Stimulated activated CD4-positive, alpha-beta T cell treated with anti-CD3 and anti-CD28 coated beads, Interleukin-4, amount 100 ng/mL, for 24 hours (primary cell): Measurements from ENCODE around the gene ENOX1.

Experiments
- DNase-seq: peaks from one replicate; pipeline ENCODE4 v3.0.0-alpha.2; 2020

The ENOX1 gene

DNA sequence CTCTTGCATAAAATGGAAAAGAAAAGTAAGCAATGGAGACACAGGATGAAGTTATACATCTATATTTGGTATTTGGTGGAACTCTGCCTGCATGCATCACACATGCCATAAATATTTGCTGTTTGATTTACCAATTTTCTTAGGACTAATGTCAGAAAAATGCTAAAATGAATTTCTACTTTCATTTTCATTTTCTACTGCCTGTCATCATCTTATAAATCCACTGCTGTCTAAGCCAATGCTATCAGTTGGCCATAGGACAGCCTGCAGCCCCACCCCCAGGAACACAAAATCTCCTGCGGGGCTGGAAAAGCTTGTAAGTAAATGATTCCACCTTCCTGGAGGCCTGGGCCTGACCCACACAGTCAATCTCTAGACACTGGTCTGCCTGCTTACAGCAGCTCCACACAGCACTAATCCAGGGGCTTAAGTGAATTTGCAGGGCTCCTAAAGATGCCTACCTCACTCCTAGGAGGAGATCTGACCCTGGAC, 122.0 kb downstream of the ENOX1 start:
- DNase-seq: no peak

- DNase-seq: no peak
These were observed 123.2 kb downstream of the ENOX1 start for GRCh38 chr13:43663474-43664090.

DNA sequence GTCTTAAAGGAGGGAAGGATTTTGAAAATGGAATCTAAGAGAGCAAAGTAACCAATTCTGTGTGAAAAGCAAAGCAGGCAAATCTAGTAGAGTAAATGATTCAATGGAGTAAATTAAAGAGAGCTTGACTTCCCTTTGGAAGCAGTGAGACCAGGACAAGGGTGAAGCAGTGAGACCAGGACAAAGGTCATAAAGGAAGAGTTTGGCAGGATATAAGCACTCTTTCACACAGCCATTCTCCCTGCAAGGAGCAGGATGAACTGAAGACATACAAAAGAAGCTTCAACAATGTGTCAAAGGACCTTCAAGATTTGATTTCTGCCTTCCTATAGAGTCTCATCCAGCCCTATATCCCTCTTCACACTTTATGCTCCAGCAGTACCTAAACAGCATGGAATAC, 123.8 kb downstream of the ENOX1 start:
- DNase-seq: no peak

DNA sequence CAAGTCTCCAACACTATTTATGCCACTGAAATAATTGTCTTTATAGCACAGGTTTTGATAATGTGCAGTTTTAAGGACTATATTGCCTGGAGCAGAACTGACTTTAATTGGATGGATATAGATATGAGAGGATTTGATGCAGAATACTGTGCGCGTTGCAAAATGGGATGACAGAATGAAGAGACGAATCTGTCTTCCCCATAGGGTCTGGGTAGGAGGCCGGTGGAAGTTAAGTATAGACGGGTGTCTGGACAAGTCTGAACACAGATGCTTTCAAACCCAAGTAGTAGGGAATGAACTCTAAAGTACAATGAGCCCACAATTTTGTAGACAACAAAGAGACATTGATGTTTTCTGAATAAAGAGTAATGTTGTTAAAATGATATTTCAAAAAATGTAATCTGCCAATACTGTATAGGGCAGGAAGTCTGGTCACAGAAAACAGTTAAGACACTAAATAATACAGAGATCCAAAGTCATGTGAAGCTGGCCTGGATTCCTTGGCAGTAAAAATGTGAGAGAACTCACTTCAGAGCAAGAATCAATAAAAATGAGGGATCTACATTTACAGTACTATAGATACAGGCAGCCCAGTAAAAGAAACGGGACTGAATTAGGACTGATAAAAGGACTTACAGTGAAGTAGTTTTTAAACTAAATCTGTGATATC, 125.5 kb downstream of the ENOX1 start:
- no peak for DNase-seq

DNA sequence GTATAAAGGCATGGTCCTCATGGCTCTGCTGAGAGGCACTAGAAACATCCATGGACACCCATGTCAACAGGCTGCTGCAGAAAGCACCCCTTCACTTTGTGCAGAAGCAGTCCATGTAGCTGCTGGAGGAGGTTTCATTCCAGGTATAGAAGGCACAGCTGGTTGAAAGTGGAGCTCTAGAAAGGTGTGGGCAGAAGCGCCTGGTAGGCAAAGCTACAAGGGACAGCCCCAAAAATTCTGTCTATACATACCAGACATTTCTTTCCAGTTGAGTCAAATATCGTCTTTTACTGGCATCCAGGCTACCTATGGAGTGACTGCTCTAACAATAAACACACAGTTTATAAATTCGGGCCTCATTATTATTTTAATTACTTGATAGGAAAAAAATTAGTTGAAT, 129.3 kb downstream of the ENOX1 start:
- DNase-seq: no peak

DNA sequence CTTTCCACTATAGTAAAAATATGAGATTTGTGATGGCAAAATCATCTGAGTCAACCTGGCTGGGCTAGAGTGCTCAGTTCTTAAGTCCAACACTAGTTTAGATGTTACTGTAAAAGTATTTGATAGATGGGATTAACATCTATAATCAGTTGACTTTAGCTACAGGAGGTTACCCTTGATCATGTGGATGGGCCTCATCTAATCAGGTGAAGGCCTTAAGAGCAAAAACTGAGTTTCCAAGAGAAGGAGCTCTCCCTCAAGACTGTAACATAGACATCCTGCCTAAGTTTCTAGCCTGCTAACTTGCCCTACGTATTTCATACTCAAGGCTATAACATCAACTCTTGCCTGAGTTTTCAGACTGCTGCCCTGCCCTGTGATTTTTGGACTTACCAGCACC, 132.8 kb downstream of the ENOX1 start:
- no peak for DNase-seq

DNA sequence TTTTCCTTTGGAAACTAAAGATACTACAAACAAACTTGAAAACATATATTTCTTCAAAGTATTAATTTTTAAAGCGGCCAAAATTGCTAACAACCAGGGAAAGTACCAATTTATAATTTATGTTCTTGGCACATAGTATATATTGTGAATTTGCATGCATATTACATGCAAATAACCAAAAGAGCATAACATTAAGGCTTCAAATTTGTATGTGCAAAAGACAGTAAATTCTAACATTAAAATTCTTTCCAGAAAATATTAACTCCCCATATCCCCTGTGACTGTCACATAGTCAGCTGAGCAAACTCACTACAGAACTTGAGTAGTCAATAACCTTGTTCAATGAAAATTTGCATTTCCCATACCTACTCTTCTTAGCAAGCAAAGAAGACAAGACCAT, 133.4 kb downstream of the ENOX1 start:
- DNase-seq: no peak

GRCh38 chr13:43652760-43653159, 134.0 kb downstream of the ENOX1 start:
- no peak for DNase-seq

DNA sequence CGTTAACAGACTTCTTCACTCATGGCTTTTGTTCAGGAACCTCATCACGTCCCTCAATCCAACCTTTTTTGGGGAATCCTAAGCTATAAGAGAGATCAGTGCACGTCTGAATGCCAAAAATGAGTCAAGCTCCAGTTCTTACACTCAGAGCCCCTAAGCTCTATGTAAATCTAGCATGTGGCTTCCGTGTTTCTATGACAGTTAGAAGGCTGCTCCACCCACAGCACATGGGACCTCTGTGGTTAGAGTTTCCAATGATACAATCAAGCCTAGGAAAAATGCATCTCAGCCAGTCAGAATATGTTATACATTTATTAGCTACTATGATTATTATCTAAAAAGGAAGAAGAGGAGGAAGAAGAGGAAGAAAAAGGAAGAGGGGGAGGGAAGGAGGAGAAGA, 135.9 kb downstream of the ENOX1 start:
- DNase-seq: no peak

GRCh38 chr13:43648733-43649132, 138.0 kb downstream of the ENOX1 start:
- no peak for DNase-seq

DNA sequence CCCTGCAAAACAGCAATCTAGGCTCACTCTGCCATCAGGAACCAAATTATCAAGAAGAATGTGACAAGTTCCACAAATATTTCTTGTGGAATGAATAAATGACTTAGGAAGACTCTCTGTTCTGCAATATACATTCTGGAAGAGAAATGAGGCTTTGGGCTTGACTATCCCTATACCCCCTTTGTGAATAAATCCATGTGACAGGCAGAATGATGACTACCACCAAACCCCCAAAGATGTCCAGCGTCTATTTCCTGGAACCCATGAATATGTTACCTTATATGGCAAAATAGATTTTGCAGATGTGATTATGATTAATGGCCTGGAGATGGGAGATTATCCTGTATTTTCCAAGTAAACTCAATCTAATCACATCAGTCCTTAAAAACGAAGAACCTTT, 139.3 kb downstream of the ENOX1 start:
- no peak for DNase-seq

GRCh38 chr13:43640476-43640875, 146.3 kb downstream of the ENOX1 start:
- DNase-seq: no peak

DNA sequence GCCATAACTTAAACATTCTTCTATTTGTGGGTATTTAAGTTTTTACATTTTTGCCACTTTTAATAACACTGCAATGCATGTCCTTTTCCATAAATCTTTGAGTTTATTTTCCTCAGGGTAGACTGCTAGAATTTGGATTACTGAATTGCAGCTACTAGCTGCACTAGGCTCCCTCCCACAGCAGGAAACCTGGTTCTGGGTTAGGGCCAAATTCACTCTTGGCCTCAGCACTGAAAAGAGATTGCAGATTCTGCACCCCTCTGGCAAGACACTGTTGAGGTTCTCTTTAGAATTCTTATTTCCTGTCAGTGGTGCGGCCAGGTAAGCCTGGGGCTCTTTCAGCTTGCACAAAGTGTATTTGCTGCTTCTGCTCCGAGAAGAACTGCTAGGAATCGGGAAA, 155.7 kb downstream of the ENOX1 start:
- DNase-seq: no peak

DNA sequence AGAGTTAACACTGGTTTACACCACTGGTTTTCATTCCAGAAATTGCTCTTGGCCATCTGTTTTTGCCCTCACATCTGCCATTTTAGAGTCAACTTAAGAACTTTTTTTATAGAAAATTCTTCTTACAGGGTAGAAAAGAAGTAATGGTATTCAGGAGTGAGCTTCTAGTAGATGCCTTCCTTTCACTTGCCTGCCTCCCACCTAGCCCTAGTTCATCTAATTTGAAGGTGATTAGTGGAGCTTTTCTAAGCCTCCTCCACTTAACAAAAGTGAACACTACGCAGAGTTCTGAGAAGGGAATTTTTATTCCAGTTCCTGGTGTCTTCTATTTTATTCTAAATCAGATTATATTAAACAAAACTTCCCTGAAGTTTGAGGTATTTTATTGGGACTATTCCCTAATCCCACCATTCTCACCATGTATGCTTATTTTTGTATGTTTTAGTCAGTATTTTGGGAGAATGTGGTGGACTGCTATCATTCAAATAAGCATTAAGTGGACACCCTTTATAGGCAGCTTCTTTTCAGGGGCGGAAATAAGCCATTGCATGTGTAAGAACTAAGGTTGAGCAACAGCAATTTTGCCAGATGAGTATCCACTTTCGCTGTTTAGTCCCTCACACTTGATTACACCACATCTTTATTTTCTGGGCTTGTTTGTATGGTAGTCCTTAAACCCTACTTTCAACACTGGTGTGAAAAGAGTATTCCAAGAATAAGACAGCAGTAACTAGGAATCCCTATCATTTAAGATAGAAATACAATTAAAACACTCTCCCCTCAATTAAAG, 156.9 kb downstream of the ENOX1 start:
- DNase-seq: no peak

DNA sequence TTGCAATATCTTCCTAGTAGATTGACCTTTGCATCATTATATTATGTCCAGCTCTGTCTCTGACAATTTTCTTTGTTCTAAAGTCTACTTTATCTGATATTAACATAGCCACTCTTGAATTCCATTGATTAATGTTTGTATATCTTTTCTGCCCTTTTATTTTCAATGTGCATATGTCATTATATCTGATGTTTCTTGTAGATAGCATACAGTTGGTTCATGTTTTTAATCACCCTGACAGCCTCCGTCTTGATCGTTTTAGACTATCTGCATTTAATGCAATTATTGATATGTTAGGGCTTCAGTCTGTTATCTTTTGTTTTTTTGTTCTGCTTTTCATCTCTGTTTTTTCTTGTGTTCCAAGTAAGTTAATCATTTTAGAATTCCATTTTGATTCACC, 159.8 kb downstream of the ENOX1 start:
- no peak for DNase-seq

DNA sequence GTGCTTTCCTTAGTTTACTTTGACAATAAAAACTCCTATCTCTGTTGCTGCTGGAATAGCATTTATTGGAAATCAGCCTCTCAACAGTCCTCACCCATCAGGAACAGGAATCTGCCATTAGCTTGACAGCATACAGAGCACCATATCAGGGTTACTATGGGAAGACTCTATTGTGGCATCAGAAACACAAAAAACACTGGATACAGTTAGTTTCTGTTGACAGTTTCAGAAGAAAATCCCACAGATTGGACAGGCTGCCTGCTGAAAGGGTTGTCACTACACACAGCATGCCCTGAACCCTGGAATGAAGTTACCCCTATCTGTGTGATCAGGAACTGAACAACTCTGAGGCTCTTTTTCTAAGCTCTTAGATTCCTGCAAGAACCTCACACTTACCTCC, 172.7 kb downstream of the ENOX1 start:
- no peak for DNase-seq

- DNase-seq: no peak
These were observed 175.2 kb downstream of the ENOX1 start for GRCh38 chr13:43611281-43612273.

- no peak for DNase-seq
These were observed 178.2 kb downstream of the ENOX1 start for GRCh38 chr13:43608400-43609137.

DNA sequence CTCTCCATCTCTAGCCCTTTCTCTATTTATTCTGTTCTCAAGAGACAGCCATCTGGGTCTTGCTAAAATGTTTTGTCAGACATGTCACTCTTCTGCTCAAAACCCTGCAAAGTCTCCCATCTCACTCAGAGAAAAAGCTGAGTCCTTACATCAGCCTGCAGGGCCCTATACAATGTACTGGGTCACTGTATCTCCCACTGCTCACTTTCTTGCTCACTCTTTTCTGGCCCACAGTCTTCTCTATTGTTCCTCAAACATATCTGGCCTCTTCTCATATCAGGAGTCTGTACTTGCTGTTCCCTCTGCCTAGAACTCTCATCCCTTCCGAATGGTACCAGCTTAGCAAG, 189.2 kb downstream of the ENOX1 start:
- no peak for DNase-seq

GRCh38 chr13:43596924-43597598, 189.7 kb downstream of the ENOX1 start:
- no peak for DNase-seq

GRCh38 chr13:43596006-43596405, 190.8 kb downstream of the ENOX1 start:
- DNase-seq: no peak

DNA sequence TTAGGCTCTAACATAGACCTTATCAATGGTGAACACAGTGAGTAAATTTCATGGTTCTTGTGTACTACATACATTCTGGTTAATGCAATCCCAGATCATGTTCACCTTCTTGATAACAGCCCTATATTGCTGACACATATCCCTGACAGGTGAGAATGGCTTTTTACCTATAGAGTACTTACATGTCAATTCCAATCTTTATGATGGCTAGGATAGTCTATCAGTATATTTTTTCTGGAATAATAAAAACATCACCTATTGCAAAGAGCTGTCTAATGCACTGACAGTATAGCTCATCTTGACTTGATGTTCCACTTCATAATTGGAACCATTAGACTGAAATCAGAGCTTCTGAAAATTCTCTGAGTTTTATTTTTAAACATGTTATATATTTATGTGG, 199.4 kb downstream of the ENOX1 start:
- no peak for DNase-seq
